HG03039 (cell line): ENCODE measurements around the gene RELA.
A peak's percentile ranks its signal among the peaks of the same experiment; 100 is the strongest.

Source experiments
- ATAC-seq: cut with Tn5 transposase; IDR thresholded peaks from one replicate; pipeline ENCODE4 v1.9.1; 2021; ENCODE audit warnings: mild to moderate bottlenecking, moderate library complexity; ENCODE audit not compliant: unreplicated experiment

Gene RELA

DNA sequence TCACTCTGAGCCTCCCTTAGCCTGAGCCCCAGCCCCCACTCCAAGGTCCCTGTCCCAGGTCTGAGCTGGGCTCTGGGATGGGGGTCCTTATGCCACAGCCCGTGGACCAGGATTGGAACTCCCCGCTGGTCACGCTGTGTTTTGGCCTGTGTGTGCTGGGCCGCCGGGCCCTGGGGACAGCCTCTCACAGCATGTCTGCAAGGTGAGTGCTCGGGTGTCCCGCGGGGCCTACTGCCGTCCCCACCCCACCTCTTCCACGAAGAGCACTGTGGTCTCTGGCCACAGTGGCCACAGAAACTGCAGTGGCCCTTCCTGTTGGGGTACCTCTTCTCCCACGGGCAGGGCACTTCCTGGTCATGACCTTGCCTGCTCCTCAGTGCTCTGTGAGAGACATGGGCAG is 28.3 kb downstream of the RELA start:
- no peak for ATAC-seq

DNA sequence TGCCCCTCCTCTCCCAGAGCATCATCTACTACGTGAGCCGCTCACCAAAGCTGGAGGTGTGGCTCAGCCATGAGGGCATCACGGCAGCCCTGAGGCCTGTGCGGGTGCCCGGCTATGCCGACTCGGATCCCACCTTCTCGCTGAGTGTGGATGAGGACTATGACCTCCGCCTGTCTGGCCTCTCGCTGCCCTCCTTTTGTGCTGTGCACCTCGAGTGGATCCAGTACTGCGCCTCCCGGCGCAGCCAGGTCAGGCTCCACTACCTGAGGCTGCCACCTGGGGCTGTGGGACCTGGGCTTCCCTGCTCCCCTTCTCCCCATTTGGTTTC is 28.6 kb downstream of the RELA start:
- no peak for ATAC-seq

DNA sequence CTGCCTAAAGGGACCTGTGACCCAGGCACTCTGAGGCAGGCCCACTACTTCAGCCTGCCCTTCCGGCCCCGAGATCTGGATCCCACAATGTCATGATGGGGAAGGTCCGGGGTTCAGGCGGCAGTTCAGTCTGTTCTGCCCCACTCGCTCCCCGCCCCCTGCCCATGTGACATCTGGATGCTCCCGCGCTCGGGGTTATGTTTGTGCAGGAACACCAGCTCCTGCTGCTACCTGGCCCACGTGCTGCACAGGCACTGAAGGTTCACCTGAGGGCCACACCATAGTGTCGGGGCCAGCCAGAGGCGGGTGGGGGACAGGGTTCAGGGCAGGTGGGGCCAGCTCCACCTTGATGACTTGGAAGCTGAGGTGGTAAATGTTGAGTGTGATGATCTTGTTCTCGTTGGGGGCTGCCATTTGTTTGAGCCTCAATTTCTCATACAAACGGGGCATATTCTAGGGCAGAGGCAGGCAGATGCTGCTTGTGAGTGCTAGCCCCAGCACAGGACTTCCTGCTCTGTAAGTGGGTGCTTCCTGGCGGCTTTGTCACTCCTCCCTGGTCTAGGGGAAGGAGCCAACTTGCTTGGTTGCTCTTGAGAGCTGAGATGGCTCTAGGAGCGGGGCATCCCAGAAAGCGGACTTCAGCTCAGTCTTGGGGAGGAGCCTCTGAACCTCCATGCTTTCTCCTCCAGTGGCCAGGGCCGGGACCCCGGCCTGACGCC is 29.2 kb downstream of the RELA start:
- ATAC-seq = no peak

DNA sequence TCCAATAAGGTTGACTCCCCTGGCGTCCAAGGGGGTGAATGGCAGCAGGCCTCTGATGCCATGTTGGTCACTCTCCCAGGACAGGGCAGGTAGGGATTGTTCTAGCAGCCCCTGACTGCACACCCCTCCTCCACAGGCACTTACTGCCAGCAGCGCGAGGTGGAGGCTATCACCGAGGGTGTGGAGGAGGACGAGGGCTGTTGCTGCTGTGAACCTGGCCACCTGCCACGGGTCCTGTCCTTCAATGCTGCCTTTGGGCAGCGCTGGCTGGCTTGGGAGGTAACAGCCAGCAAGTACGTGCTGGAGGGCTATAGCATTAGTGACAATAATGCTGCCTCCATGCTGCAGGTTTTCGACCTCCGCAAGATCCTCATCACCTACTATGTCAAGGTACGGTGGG is 32.5 kb downstream of the RELA start:
- ATAC-seq = no peak

DNA sequence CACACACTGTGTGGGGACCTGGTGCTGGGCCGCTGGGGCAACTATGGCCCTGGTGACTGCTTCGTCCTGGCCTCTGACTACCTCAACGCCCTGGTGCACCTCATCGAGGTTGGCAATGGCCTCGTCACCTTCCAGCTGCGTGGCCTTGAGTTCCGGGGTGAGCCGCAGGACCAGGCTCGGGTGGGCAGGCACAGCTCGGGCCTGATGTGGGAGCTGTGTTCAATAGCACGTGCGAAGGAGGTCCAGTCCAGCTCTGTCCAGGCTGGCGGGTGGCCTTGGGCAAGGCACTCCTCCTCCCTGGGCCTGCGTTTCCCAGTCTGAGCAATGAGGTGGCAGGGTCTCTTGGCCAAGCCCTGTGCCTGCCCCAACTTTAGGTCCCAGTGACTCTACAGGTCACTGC is 33.1 kb downstream of the RELA start:
- ATAC-seq = no peak

DNA sequence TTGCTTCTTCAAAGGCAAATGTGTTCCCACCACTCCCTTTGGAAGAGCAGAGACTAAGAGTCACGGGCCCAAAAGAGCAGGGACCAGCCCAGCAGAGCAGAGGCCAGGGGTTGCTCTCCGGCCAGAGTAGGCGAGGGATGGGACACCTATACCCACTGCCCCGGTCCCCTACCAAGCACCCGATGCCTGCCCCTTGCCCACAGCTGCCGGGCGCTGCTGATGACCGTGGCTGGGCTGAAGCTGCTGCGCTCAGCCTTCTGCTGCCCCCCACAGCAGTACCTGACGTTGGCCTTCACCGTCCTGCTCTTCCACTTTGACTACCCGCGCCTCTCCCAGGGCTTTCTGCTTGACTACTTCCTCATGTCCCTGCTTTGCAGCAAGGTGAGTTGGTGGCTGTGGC is 35.5 kb downstream of the RELA start:
- no peak for ATAC-seq

DNA sequence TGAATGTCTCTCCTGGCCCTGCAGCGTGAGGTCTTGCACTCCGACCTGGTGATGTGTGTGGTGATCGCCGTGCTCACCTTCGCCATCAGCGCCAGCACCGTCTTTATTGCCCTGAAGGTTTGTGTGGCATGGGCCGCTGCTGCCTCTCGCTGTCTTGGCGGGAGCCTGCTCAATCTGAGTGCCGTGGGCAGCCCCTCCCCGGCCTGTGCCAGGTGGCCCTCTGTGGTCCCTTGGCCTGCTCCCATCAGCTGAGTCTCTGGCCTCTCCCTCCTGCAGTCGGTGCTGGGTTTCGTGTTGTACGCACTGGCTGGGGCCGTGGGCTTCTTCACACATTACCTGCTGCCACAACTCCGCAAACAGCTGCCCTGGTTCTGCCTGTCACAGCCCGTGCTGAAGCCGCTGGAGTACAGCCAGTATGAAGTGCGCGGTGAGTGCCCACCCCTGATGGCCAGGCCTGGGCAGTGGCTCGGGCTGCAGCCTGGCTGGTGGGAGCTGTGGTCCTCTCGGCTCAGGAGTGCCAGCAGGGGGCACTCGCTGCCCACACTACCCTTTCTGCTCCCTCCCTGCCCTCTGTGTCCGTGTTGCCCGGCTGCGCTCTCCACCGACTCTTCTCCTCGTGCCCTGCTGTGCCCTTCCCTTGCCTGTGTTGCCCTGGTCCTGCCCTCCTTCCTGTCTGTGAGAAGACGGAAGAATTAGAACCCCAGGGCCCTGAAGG is 36.9 kb downstream of the RELA start:
- ATAC-seq = no peak

DNA sequence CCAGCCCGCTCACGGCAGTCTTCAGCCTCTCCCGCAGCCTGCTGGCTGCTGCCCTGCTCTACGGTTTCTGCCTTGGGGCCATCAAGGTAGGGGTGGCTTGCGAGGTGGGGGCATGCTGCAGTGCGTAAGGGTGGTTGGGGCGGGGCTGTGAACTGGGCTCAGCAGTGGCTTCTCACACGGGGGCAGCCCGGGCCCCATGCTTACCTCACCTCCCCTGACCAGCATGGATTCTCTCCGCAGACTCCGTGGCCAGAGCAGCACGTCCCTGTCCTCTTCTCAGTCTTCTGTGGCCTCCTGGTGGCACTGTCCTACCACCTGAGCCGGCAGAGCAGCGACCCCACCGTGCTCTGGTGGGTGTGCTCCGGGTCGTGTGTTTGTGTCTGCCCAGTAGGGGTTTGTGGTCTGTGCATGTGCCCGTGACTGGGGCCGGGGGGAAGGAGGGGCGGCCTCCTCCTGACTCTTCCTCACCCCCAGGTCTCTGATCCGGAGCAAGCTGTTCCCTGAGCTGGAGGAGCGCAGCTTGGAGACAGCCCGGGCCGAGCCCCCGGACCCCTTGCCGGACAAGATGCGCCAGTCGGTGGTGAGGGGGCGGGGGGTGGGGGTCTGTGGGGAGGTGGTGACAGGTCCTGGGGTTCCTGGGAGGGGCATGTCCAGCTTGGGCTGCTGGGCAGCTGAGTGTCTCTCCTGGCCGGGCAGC is 37.6 kb downstream of the RELA start:
- ATAC-seq = no peak

DNA sequence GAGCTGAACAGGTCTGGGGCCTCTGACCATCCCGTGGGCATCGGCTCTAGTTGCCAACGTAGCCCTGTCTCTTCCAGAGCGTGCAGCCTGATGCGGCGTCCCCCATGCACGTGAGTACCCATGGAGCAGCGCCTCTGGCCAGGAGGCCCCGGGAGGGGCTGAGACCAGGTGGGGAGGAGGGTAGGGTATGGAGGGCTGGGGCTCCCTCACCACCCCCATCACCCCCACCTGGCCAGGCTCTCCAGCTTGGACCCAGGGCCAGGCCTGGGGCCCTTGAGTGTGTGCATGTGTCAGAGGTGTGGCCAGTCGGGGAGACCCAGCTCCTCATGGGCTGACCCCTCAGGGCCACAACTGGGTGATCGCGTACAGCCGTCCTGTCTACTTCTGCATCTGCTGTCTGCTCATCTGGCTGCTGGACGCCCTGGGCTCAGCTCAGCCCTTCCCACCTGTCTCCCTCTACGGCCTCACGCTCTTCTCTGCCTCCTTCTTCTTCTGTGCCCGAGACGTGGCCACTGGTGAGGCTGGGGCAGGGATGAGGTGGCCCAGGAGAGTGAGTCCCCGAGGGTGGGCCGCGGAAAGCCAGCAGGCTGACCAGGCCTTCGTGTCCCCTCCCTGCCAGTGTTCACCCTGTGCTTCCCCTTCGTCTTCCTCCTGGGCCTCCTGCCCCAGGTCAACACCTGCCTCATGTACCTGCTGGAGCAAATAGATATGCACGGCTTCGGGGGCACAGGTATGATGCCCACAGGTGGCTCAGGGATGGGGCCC is 38.7 kb downstream of the RELA start:
- ATAC-seq = no peak

DNA sequence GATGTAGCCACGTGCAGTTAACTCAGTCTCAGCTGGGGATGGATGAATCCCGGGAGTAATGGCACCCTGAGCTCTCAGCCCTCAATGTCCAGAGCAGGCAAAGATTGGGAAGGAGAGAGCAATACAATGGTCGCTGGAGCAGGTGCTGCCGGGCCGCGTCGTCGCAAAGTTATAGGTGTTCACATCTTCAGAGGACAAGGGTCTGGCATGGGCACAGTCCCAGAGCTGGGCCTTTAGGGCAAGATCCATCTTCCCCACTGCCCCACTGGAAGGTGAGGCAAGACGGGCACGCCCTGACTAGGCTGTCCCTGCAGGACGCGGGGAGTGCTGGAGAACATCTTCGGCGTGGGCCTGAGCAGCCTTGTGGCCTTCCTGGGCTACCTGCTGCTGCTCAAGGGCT is 39.5 kb downstream of the RELA start:
- ATAC-seq = no peak

DNA sequence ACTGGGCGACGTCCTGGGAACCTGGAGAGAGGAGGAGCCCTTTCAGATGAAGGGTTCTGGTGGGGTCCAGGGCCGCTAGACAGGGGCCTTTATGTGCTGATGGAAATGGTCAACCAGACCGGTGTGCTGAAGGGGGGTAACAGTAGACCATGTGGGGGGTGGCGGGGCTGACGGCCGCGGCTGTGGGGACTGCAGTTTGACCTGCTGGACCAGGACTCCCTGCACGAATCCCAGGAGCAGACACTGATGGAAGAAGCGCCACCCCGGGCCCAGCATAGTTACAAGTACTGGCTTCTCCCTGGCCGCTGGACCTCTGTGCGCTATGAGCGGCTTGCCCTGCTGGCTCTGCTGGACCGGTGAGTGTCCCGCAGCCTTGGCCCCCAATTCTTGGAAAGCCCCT is 40.7 kb downstream of the RELA start:
- no peak for ATAC-seq

DNA sequence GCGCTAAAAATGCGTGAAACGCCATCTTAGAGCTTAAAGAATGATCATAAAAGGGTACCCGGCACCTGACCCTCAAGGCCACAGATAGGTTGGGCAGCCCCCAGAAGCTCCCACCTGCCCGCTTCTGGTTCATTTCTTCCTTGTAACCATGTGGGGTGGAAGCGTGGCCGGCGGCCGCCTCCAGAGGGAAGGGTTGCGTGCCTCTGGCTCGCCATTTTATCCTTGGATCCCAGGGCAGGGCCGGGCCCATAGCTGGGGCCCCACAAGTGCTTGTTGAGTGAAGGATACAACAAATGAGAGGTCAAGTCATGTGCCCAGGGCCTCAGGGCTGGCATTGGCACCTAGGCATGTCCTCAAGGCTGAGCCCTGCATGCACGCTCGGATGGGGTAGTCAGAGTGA is 41.3 kb downstream of the RELA start:
- ATAC-seq = no peak

DNA sequence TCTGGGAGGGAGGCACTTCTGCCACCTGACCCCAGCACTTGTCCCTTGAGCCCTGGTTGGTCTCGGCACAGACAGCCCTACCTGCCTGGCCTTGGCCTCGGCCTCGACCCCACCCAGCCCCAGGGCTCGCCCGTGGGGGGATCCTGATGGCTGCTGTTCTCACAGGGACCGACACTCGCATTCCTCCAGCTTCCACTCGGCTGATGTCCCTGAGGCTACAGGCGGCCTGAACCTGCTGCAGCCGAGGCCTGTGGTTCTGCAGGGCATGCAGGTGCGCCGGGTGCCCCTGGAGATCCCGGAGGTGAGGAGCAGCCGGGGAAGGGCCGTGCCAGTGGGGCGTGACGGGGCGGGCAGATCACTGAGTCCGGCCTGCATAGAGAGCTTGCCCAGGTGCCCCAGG is 42.0 kb downstream of the RELA start:
- ATAC-seq = no peak

DNA sequence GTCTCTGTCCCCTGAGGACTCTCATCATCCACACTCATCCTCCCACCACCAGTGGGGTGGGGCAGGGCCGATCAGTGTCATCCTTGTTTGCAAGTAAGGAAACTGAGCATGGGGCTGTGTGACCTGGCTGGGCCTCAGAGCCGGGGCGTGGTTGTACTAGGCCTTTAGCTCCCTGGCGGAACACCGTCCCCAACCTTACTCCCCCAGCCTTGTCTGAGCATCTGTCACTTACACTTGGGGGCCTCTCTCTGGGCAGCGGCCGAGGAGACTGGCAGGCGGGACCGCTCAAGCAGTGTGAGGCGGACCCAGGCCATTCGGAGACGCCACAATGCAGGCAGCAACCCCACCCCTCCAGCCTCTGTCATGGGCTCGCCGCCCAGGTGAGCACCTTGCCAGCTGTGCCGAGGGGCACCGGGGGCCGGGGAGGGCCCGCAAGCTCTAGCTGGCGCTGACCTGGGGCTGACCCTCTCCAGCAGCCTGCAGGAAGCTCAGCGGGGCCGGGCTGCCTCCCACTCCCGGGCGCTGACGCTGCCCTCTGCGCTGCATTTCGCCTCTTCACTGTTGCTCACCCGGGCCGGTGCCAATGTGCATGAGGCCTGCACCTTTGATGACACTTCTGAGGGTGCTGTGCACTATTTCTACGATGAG is 43.3 kb downstream of the RELA start:
- ATAC-seq = no peak

DNA sequence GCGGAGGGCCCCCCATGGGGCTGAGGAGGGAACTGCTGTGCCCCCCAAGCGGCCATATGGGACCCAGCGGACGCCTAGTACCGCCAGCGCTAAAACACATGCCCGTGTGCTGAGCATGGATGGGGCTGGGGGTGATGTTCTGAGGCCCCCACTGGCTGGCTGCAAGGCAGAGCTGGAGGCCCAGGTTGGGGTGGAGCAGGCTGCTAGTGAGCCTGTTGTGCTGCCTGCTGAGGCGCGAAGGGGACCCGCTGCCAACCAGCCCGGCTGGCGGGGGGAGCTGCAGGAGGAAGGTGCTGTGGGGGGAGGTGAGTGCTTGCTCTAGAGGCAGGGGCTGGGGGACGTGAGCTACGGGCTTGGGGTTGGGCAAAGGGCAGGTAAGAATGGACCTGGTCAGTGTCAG is 44.0 kb downstream of the RELA start:
- ATAC-seq = no peak

DNA sequence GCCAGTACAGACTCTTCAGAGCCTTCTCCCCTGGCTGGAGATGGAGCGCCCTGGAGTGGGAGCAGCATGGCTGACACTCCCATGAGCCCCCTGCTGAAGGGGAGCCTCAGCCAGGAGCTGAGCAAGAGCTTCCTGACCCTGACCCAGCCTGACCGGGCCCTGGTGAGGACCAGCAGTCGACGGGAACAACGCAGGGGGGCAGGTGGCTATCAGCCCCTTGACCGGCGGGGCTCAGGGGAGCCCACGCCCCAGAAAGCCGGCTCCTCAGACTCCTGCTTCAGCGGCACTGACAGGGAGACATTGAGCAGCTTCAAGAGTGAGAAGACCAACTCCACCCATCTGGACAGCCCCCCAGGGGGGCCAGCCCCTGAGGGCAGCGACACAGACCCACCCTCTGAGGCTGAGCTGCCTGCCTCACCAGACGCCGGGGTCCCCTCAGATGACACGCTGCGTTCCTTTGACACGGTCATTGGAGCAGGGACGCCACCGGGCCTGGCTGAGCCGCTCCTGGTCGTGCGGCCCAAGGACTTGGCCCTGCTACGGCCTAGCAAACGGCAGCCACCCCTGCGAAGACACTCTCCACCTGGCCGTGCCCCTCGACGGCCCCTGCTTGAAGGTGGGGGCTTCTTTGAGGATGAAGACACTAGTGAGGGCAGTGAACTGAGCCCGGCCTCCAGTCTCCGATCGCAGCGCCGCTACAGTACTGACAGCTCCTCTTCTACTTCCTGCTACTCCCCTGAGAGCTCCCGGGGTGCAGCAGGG is 44.5 kb downstream of the RELA start:
- no peak for ATAC-seq

DNA sequence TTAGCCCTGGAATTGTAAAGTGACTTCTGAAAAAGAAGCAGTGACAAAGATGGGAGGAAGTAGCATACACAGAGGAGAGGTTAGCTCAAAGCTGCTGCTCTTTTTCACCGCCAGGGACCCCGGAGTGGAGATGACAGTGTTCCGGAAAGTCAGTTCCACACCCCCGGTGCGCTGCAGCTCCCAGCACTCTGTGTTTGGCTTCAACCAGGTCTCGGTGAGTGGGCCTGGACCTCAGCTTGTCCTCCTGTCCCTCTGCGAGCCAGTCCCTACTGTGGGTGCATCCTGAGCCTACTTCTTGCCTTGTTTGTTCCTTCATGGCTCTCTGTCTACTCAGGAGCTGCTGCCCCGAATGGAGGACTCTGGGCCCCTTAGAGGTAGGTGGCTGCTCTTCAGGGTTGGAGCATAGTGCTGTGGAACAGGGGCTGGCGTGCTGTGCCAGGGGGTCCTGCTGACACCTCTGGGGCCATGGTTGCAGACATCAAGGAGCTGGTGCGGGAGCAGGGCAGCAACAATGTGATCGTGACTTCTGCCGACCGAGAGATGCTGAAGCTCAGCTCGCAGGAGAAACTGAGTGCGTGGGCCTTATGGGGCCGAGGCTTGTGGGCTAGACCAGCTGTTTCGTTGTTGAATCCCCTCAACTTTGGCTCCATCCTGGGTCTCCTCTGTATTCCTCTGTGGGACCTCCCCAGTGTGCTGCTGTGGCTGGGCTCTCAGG is 45.4 kb downstream of the RELA start:
- ATAC-seq = no peak

DNA sequence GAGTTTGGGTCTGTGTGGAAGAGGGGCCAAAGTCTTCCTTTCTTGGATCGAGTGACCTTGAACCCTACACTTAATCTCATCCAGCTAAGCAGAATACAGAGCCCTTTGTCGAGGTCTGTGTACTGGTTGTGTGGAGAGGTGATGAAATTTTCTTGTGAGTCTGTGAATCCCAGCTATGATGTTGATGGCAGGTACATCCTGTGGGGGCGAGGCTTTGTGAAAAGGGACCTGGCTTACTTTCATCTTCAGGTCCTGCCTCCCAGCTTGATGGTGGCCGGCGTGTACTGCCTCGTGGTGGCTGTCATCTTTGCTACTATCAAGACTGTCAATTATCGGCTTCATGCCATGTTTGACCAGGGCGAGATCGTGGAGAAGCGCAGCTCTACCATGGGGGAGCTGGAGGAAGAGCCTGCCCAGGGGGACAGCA is 46.1 kb downstream of the RELA start:
- ATAC-seq = no peak

DNA sequence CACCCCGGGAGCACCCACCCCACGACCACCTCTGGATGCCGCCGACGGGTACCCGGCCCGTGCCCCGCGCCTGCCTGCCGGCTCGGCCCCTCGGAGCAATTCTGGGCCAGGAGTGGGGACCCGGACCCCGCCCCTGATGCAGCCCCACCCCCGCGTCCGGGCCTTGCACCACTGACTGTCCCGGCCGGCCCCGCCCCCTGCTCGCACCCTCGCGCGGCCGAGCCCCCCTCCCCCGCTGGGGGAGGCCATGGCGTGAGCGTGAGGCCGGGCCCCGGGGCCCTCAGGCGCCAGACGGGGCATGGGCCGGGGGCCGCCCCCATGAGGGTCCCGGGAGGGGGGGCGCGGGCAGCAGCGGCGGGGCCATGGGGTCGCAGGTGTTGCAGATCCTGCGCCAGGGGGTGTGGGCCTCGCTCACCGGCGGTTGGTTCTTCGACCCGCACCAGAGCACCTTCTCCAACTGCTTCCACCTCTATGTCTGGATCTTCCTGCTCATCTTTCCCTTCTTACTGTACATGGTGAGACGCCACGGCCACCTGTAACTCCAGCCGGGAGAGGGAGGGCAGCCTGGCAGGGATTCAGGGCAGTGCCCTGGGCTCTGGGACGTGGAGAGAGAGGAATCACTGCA is 46.7 kb downstream of the RELA start:
- ATAC-seq = peak; percentile 0
